Left ventricle myocardium inferior (tissue), 1 donor: ENCODE results near the gene RAI1. TPM values are rescaled to one million over a fixed set of nuclear protein-coding genes. Genes with fewer than 3 reads are reported as not detected.
A peak's percentile ranks its signal among the peaks of the same experiment; 100 is the strongest.

ENCODE experiments used
- DNase-seq: peaks from one replicate; pipeline ENCODE4 v3.0.0-alpha.2; 2020
- H3K27ac ChIP-seq: fragments of 200-600 bp; replicated peaks from 2 replicates; pipeline ENCODE4 v1.8.0; 2021
- H3K27me3 ChIP-seq: fragments of 200-600 bp; 2 replicates; pipeline ENCODE4 v1.8.0; 2021; ENCODE audit warnings: low read depth
- H3K36me3 ChIP-seq: fragments of 200-600 bp; 2 replicates; pipeline ENCODE4 v1.8.0; 2021
- H3K4me1 ChIP-seq: fragments of 200-600 bp; 2 replicates; pipeline ENCODE4 v1.8.0; 2021
- H3K4me3 ChIP-seq: fragments of 200-600 bp; 2 replicates; pipeline ENCODE4 v1.8.0; 2021; ENCODE audit warnings: mild to moderate bottlenecking, moderate library complexity
- H3K9me3 ChIP-seq: fragments of 200-600 bp; replicated peaks from 2 replicates; pipeline ENCODE4 v1.8.0; 2021
- CTCF ChIP-seq: fragments of 200-600 bp; IDR thresholded peaks from 2 replicates; pipeline ENCODE4 v1.8.0; 2021; ENCODE audit warnings: antibody characterized with exemption, mild to moderate bottlenecking, borderline replicate concordance
- intact Hi-C: fragments of 100-400 bp; cut with micrococcal nuclease; formaldehyde crosslinking; loops from one replicate; pipeline ENCODE4 v1.11.0; 2022
- total RNA-seq: library from RNA; stranded (reverse); fragmentation: NEBNext Ultra II Directional; extraction: Animal tissue kit (Norgen Biotek cat#: 25700); gene quantifications from one replicate; pipeline ENCODE4 v1.2.1, GENCODE V29; 2021
- donor health status: DM: no; HTN: yes; CAD: no; lungs with severe emphysema.

The RAI1 gene
- total RNA-seq, 1 donor from 2014 or later: 22.5 TPM

- DNase-seq: no peak
- Histone ChIP-seq H3K9me3 (no peaks in the 10 kb centered on the region), H3K27me3 (no peaks in the 10 kb centered on the region), H3K4me1 (peaks cover 77% of the 10 kb centered on the region), H3K36me3 (peaks cover 30% of the 10 kb centered on the region), H3K27ac (peak overlapping the region; percentile 84), H3K4me3 (no peak overlapping the region)
- no peak for TF ChIP-seq CTCF
- intact Hi-C loops: no loop called here
These were observed 109.6 kb downstream of the RAI1 start for GRCh38 chr17:17790637-17791464.

GRCh38 chr17:17792037-17792550 lies 110.8 kb downstream of the RAI1 start:
- H3K4me3 ChIP-seq: peak overlapping the region; percentile 41
- no peak for DNase-seq
- peaks cover 42% of the 10 kb centered on the region for H3K36me3 ChIP-seq
- H3K9me3 ChIP-seq: no peaks in the 10 kb centered on the region
- intact Hi-C loops: no loop called here
- H3K27ac ChIP-seq: peak overlapping the region; percentile 84
- no peaks in the 10 kb centered on the region for H3K27me3 ChIP-seq
- no peak for TF ChIP-seq CTCF
- H3K4me1 ChIP-seq: peaks cover 65% of the 10 kb centered on the region

- no peaks in the 10 kb centered on the region for H3K27me3 ChIP-seq
- H3K9me3 ChIP-seq: no peaks in the 10 kb centered on the region
- H3K4me3 ChIP-seq: peak overlapping the region; percentile 41
- peak overlapping the region; percentile 84 for H3K27ac ChIP-seq
- H3K36me3 ChIP-seq: peaks cover 49% of the 10 kb centered on the region
- TF ChIP-seq CTCF: no peak
- H3K4me1 ChIP-seq: peaks cover 66% of the 10 kb centered on the region
- intact Hi-C loops: no loop called here
- no peak for DNase-seq
These were observed 111.5 kb downstream of the RAI1 start for GRCh38 chr17:17792551-17793377.

GRCh38 chr17:17793378-17794214 lies 112.3 kb downstream of the RAI1 start:
- DNase-seq: peak; percentile 70
- Histone ChIP-seq H3K4me3 (peak overlapping the region; percentile 41), H3K27me3 (no peaks in the 10 kb centered on the region), H3K27ac (peak overlapping the region; percentile 84), H3K36me3 (peaks cover 57% of the 10 kb centered on the region), H3K4me1 (peaks cover 67% of the 10 kb centered on the region), H3K9me3 (no peaks in the 10 kb centered on the region)
- intact Hi-C loops: no loop called here
- no peak for TF ChIP-seq CTCF

- Histone ChIP-seq H3K4me3 (no peak overlapping the region), H3K36me3 (peaks cover 62% of the 10 kb centered on the region), H3K9me3 (no peaks in the 10 kb centered on the region), H3K27me3 (no peaks in the 10 kb centered on the region), H3K27ac (peak overlapping the region; percentile 84), H3K4me1 (peaks cover 62% of the 10 kb centered on the region)
- DNase-seq: no peak
- no peak for TF ChIP-seq CTCF
- intact Hi-C loops: no loop called here
These were observed 113.1 kb downstream of the RAI1 start for GRCh38 chr17:17794382-17794781.
